ENCODE data around the gene ZBTB21. TPM values are rescaled to one million over a fixed set of nuclear protein-coding genes. Genes with fewer than 3 reads are reported as not detected.
A peak's percentile ranks its signal among the peaks of the same experiment; 100 is the strongest.
"Not testable (repeated sequence)": the region's sequence is repeated elsewhere in the genome, so short reads cannot be mapped to it uniquely, and the experiment has no call there.

ZBTB21 gene
- total and polyA plus RNA-seq, 2 experiments from 2014 or later = 10.0 to 11.0 TPM

DNA sequence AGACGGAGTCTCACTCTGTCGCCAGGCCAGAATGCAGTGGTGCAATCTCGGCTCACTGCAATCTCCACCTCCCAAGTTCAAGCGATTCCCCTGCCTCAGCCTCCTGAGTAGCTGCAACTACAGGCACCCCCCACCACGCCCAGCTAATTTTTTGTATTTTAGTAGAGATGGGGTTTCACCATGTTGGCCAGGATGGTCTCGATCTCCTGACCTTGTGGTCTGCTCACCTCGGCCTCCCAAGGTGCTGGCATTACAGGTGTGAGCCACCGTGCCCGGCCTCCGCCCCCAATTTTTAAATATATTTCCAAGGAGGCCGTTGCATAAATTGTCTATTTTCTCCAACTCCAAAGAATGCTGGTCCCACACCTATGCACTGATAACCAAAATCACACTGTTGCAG is 50.5 kb downstream of the ZBTB21 start:
- not testable (repeated sequence) for H3K27ac Mint-ChIP-seq; H4K20me1 ChIP-seq (replicated peaks; ENCODE audit: insufficient read depth); H3K4me3 ChIP-seq; H2AFZ ChIP-seq; H3K36me3 Mint-ChIP-seq (ENCODE audit: low read depth); H3K27ac ChIP-seq (ENCODE audit: low read depth); H3K36me3 ChIP-seq (ENCODE audit: insufficient read depth); H3K9me3 Mint-ChIP-seq; H3K27me3 ChIP-seq (ENCODE audit: insufficient read depth); H3K27me3 Mint-ChIP-seq (ENCODE audit: insufficient read depth, low read depth, poor library complexity); DNase-seq (ENCODE audit: low spot score); ATAC-seq; H3K4me3 Mint-ChIP-seq; H3F3A ChIP-seq (replicated peaks; ENCODE audit: low read depth); H3K4me1 ChIP-seq (ENCODE audit: insufficient read depth); H3K79me2 ChIP-seq (replicated peaks; ENCODE audit: insufficient read depth); H3K4me2 ChIP-seq; H3K9me2 ChIP-seq (ENCODE audit: insufficient read depth)
- H3K4me1 Mint-ChIP-seq = peaks cover 15% of the 10 kb centered on the region

DNA sequence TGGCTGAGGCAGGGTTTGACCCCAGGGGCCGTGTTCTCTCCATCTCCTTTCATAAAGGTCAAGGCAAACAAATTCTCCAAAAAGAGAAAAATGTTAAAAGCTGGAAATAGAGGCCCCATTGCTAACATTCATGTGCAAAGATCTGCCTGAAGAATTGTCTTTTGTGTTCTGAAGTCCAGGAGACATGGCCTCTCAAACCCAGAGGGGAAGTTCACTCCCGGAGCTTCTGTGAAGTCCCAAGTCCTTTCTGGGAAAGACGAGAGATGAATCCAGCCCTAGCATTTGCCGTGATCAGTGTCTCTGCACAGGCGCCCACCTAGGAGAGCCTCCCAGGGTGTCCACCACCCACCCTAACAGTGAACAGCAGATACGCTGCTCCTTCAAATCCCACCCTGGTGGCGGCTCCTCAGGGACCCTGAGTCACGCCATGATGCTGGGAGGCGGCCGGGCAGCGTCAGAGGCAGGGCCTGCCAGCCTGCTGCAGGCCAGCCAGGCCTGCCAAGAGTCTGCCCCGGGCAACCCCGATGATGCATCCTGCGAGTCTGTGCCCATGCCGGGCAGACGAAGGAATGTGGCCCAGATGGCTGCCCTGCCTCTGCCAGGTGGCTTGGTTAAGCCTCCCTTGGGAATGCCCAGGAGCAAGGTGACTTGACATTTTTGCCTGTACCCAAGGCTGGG is 51.1 kb downstream of the ZBTB21 start:
- Histone ChIP-seq H2AFZ (no peak overlapping the region), H3K4me1 (ENCODE audit: insufficient read depth) (no peaks in the 10 kb centered on the region; the same call in 1 of the 2 replicates), H3K27me3 (ENCODE audit: insufficient read depth) (no peaks in the 10 kb centered on the region), H3K79me2 (replicated peaks; ENCODE audit: insufficient read depth) (no peaks in the 10 kb centered on the region), H3K4me2 (no peak overlapping the region), H3F3A (replicated peaks; ENCODE audit: low read depth) (0 out of 2 replicates have a peak, but pooled peaks cover 5% of the 10 kb centered on the region), H3K4me3 (no peak overlapping the region), H3K27ac (ENCODE audit: low read depth) (no peak overlapping the region), H3K36me3 (ENCODE audit: insufficient read depth) (no peaks in the 10 kb centered on the region), H3K9me2 (ENCODE audit: insufficient read depth) (no peaks in the 10 kb centered on the region), H4K20me1 (replicated peaks; ENCODE audit: insufficient read depth) (no peaks in the 10 kb centered on the region)
- no peaks in the 10 kb centered on the region for H3K9me3 Mint-ChIP-seq
- H3K36me3 Mint-ChIP-seq (ENCODE audit: low read depth) = no peaks in the 10 kb centered on the region; the same call in 1 of the 3 replicates
- DNase-seq (ENCODE audit: low spot score) (no peak), ATAC-seq (no peak)
- no peak overlapping the region for H3K4me3 Mint-ChIP-seq
- no peak overlapping the region for H3K27ac Mint-ChIP-seq
- H3K4me1 Mint-ChIP-seq = peaks cover 19% of the 10 kb centered on the region
- peaks cover 2% of the 10 kb centered on the region for H3K27me3 Mint-ChIP-seq (ENCODE audit: insufficient read depth, low read depth, poor library complexity)
- TF ChIP-seq ZNF331 (CRISPR knock-in tag; IDR thresholded peaks at IDR 0.05; ENCODE audit: low read depth) = no peak
- no peak for TF ChIP-seq POLR2AphosphoS5 (IDR thresholded peaks at IDR 0.05; ENCODE audit: low read depth)

DNA sequence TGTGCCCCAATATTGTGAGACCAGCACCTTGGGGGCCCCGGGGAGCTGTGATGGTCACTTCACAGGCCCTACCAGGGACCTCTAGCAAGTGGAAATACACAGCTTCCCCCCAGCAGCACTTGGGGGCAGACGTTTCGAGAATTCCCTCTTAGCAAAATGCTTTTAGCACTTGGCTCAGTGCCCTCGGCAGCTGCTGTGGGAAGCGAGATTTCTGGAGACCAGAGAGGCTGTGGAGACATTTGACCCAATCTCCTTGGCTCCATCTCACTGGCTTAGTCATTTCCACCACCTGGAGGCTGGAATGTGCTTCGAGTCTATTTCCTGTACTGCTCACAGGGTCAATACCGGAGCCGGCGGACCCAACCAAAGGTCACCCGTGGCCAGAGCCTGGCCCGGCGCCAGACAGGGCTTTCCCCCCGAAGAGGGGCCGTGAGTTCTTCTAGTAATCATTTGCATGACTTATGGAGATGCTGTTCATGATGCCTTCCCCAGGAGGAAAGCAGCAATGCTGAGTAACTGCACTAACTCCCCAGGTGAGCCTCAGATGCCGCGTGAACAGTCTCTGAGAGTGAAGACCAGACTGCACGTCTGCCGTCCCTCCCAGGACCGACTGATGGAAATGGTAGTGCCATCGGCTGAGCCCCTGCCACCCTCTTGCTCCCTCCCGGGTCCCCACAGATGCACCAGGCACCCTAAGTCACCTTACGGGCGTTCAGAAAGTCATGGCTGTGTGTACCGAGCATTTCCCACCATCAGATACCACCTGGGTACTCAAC is 52.0 kb downstream of the ZBTB21 start:
- Histone ChIP-seq H3K79me2 (replicated peaks; ENCODE audit: insufficient read depth) (no peaks in the 10 kb centered on the region), H2AFZ (peak overlapping the region; percentile 66; the same call in 1 of the 2 replicates), H3F3A (replicated peaks; ENCODE audit: low read depth) (0 out of 2 replicates have a peak, but pooled peaks cover 5% of the 10 kb centered on the region), H3K27me3 (ENCODE audit: insufficient read depth) (peaks cover under 1% of the 10 kb centered on the region; the same call in 1 of the 2 replicates), H3K4me2 (no peak overlapping the region), H3K27ac (ENCODE audit: low read depth) (no peak overlapping the region), H3K4me3 (no peak overlapping the region), H4K20me1 (replicated peaks; ENCODE audit: insufficient read depth) (no peaks in the 10 kb centered on the region), H3K36me3 (ENCODE audit: insufficient read depth) (no peaks in the 10 kb centered on the region), H3K4me1 (ENCODE audit: insufficient read depth) (no peaks in the 10 kb centered on the region; the same call in 1 of the 2 replicates), H3K9me2 (ENCODE audit: insufficient read depth) (no peaks in the 10 kb centered on the region)
- no peaks in the 10 kb centered on the region; the same call in 1 of the 3 replicates for H3K36me3 Mint-ChIP-seq (ENCODE audit: low read depth)
- peaks cover 2% of the 10 kb centered on the region for H3K27me3 Mint-ChIP-seq (ENCODE audit: insufficient read depth, low read depth, poor library complexity)
- H3K4me3 Mint-ChIP-seq = no peak overlapping the region
- ATAC-seq (no peak; the same call in 2 of the 3 replicates), DNase-seq (ENCODE audit: low spot score) (peak; percentile 43)
- H3K9me3 Mint-ChIP-seq = no peaks in the 10 kb centered on the region
- no peak overlapping the region for H3K27ac Mint-ChIP-seq
- peaks cover 19% of the 10 kb centered on the region for H3K4me1 Mint-ChIP-seq
- TF ChIP-seq, protein P1, sequence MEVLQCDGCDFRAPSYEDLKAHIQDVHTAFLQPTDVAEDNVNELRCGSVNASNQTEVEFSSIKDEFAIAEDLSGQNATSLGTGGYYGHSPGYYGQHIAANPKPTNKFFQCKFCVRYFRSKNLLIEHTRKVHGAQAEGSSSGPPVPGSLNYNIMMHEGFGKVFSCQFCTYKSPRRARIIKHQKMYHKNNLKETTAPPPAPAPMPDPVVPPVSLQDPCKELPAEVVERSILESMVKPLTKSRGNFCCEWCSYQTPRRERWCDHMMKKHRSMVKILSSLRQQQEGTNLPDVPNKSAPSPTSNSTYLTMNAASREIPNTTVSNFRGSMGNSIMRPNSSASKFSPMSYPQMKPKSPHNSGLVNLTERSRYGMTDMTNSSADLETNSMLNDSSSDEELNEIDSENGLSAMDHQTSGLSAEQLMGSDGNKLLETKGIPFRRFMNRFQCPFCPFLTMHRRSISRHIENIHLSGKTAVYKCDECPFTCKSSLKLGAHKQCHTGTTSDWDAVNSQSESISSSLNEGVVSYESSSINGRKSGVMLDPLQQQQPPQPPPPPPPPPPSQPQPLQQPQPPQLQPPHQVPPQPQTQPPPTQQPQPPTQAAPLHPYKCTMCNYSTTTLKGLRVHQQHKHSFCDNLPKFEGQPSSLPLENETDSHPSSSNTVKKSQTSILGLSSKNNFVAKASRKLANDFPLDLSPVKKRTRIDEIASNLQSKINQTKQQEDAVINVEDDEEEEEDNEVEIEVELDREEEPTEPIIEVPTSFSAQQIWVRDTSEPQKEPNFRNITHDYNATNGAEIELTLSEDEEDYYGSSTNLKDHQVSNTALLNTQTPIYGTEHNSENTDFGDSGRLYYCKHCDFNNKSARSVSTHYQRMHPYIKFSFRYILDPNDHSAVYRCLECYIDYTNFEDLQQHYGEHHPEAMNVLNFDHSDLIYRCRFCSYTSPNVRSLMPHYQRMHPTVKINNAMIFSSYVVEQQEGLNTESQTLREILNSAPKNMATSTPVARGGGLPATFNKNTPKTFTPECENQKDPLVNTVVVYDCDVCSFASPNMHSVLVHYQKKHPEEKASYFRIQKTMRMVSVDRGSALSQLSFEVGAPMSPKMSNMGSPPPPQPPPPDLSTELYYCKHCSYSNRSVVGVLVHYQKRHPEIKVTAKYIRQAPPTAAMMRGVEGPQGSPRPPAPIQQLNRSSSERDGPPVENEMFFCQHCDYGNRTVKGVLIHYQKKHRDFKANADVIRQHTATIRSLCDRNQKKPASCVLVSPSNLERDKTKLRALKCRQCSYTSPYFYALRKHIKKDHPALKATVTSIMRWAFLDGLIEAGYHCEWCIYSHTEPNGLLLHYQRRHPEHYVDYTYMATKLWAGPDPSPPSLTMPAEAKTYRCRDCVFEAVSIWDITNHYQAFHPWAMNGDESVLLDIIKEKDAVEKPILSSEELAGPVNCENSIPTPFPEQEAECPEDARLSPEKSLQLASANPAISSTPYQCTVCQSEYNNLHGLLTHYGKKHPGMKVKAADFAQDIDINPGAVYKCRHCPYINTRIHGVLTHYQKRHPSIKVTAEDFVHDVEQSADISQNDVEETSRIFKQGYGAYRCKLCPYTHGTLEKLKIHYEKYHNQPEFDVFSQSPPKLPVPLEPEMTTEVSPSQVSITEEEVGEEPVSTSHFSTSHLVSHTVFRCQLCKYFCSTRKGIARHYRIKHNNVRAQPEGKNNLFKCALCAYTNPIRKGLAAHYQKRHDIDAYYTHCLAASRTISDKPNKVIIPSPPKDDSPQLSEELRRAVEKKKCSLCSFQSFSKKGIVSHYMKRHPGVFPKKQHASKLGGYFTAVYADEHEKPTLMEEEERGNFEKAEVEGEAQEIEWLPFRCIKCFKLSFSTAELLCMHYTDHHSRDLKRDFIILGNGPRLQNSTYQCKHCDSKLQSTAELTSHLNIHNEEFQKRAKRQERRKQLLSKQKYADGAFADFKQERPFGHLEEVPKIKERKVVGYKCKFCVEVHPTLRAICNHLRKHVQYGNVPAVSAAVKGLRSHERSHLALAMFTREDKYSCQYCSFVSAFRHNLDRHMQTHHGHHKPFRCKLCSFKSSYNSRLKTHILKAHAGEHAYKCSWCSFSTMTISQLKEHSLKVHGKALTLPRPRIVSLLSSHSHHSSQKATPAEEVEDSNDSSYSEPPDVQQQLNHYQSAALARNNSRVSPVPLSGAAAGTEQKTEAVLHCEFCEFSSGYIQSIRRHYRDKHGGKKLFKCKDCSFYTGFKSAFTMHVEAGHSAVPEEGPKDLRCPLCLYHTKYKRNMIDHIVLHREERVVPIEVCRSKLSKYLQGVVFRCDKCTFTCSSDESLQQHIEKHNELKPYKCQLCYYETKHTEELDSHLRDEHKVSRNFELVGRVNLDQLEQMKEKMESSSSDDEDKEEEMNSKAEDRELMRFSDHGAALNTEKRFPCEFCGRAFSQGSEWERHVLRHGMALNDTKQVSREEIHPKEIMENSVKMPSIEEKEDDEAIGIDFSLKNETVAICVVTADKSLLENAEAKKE (CRISPR knock-in tag; IDR thresholded peaks at IDR 0.05) = no peak
- TF ChIP-seq EZH2phosphoT487 (IDR thresholded peaks at IDR 0.05; ENCODE audit: unreplicated experiment) = no peak
- TF ChIP-seq, protein P2, sequence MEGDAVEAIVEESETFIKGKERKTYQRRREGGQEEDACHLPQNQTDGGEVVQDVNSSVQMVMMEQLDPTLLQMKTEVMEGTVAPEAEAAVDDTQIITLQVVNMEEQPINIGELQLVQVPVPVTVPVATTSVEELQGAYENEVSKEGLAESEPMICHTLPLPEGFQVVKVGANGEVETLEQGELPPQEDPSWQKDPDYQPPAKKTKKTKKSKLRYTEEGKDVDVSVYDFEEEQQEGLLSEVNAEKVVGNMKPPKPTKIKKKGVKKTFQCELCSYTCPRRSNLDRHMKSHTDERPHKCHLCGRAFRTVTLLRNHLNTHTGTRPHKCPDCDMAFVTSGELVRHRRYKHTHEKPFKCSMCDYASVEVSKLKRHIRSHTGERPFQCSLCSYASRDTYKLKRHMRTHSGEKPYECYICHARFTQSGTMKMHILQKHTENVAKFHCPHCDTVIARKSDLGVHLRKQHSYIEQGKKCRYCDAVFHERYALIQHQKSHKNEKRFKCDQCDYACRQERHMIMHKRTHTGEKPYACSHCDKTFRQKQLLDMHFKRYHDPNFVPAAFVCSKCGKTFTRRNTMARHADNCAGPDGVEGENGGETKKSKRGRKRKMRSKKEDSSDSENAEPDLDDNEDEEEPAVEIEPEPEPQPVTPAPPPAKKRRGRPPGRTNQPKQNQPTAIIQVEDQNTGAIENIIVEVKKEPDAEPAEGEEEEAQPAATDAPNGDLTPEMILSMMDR (conservative IDR thresholded peaks at IDR 0.05; ENCODE audit: low read depth in 2 of 2) = peak in 1 of 2 experiments; percentile 40; a peak in 2 of 4 replicates
- no peak for TF ChIP-seq JUNB (IDR thresholded peaks at IDR 0.05; ENCODE audit: unreplicated experiment)
